ENCODE data around the gene EYS. TPM values are rescaled to one million over a fixed set of nuclear protein-coding genes. Genes with fewer than 3 reads are reported as not detected.

Gene EYS
- total RNA-seq, 3 donors from 2014 or later, result 1.3 to 2.9 TPM; not detected in 1

DNA sequence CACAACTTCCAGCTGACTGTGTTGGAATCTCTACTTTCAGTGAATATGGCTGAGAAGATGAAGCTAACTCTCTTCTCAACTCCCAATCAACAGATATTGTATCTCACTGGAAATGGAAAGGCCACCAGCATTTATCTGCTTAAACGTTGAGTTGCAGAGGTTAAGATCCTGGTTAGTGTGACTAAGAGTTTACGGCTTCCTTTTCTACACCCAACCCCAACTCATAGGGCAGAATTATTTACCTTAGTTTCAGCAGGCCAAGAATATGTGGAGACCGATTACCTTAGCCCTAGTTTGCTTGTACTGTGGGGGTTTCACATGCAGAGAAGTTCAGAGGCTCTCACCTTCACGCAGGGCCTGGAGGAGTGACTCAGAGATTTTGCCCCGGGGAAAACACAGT lies 1026.6 kb downstream of the EYS start:
- no peaks in the 10 kb centered on the region for H3K4me1 ChIP-seq
- H3K27me3 ChIP-seq, result no peaks in the 10 kb centered on the region
- no peak overlapping the region for H3K4me3 ChIP-seq
- H3K36me3 ChIP-seq, result no peaks in the 10 kb centered on the region
- H3K9me3 ChIP-seq, result no peaks in the 10 kb centered on the region
- no peak overlapping the region for H3K27ac ChIP-seq
- intact Hi-C loops (cut with DNase I; ENCODE audit: low total_unique reads), result no loop called here
- no peak for DNase-seq (ENCODE audit: low spot score in 2 of 2)
- no peak for TF ChIP-seq POLR2A (IDR thresholded peaks at IDR 0.05)
- TF ChIP-seq, protein P1, sequence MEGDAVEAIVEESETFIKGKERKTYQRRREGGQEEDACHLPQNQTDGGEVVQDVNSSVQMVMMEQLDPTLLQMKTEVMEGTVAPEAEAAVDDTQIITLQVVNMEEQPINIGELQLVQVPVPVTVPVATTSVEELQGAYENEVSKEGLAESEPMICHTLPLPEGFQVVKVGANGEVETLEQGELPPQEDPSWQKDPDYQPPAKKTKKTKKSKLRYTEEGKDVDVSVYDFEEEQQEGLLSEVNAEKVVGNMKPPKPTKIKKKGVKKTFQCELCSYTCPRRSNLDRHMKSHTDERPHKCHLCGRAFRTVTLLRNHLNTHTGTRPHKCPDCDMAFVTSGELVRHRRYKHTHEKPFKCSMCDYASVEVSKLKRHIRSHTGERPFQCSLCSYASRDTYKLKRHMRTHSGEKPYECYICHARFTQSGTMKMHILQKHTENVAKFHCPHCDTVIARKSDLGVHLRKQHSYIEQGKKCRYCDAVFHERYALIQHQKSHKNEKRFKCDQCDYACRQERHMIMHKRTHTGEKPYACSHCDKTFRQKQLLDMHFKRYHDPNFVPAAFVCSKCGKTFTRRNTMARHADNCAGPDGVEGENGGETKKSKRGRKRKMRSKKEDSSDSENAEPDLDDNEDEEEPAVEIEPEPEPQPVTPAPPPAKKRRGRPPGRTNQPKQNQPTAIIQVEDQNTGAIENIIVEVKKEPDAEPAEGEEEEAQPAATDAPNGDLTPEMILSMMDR (IDR thresholded peaks at IDR 0.05), result no peak
- no peak for TF ChIP-seq POLR2AphosphoS5 (IDR thresholded peaks at IDR 0.05)

DNA sequence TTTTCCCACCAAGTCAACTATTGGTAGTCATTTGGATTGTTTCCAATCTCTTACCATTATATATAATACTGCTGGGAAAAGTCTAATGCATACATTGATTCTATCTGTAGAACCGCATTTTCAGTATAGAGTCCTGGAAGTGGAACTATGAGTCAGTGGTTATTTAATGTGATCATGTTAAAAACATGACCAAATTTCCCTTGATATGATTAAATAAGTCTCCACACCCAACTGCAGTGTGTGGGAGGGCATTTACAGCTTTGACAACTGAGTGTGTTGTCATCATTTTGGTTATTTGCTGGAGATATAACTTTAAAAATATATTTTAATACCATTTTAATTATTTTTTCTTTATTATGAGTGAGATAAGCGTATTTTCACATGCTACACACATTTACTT lies 1027.6 kb downstream of the EYS start:
- intact Hi-C loops (cut with DNase I; ENCODE audit: low total_unique reads), result no loop called here
- no peak for DNase-seq (ENCODE audit: low spot score in 2 of 2)
- no peak for TF ChIP-seq POLR2A (IDR thresholded peaks at IDR 0.05)
- TF ChIP-seq POLR2AphosphoS5 (IDR thresholded peaks at IDR 0.05), result no peak
- TF ChIP-seq, protein P1 (IDR thresholded peaks at IDR 0.05), result no peak

DNA sequence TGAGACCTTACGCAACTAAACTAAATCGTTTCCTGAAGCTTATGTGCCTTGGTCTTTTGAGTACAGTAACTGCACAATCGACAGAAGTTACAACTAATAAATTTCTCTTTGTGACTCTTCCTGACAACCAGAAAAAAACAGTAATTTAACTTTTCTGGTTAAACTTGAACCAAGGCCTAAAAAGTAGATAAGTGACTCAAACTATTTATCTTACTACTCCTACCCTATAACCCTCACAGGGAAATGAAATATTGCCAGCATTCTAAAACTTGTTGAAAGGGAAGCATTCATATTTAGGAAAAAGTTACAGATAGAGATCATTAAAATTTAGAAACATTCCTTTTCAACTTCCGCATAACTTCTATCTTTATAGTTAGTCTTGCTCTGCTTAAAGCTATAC lies 1034.4 kb downstream of the EYS start:
- intact Hi-C loops (cut with DNase I; ENCODE audit: low total_unique reads), result loop anchor here (5.0 kb wide), 1 partner anchor 300 kb away; no protein-coding TSS in a partner anchor
- Histone ChIP-seq H3K4me3 (no peak overlapping the region), H3K27me3 (no peaks in the 10 kb centered on the region), H3K36me3 (no peaks in the 10 kb centered on the region), H3K9me3 (no peaks in the 10 kb centered on the region), H3K27ac (no peak overlapping the region), H3K4me1 (no peaks in the 10 kb centered on the region)
- DNase-seq (ENCODE audit: low spot score in 2 of 2), result no peak
- TF ChIP-seq POLR2A (IDR thresholded peaks at IDR 0.05), result no peak
- TF ChIP-seq POLR2AphosphoS5 (IDR thresholded peaks at IDR 0.05), result no peak

More for the DNA sequence above, 1027.6 kb downstream of the EYS start:
- no peaks in the 10 kb centered on the region for H3K4me1 ChIP-seq
- H3K27ac ChIP-seq, result no peak overlapping the region
- H3K36me3 ChIP-seq, result no peaks in the 10 kb centered on the region
- no peaks in the 10 kb centered on the region for H3K9me3 ChIP-seq
- H3K4me3 ChIP-seq, result no peak overlapping the region
- H3K27me3 ChIP-seq, result no peaks in the 10 kb centered on the region

DNA sequence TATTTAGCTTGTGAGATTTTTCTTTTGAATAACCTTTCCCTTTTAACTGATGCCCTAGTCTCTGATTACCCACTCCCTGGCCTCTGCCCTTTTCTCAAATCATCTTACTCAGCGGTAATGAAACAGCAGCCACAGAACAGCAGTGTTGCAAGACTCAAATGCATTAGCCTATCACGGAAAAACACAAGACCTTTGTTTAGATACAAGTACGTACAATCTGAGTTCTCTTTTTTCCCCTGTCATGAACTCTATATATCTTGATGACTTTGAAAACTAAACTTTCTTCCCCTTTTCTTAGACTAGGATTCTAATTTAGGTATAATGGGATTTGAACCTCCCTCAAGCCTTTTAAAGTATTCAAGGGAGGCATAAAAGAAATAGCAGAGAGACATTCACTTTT lies 1034.9 kb downstream of the EYS start:
- DNase-seq (ENCODE audit: low spot score in 2 of 2), result no peak
- Histone ChIP-seq H3K4me3 (no peak overlapping the region), H3K27me3 (no peaks in the 10 kb centered on the region), H3K9me3 (no peaks in the 10 kb centered on the region), H3K36me3 (no peaks in the 10 kb centered on the region), H3K4me1 (no peaks in the 10 kb centered on the region), H3K27ac (no peak overlapping the region)
- intact Hi-C loops (cut with DNase I; ENCODE audit: low total_unique reads), result loop anchor here (5.0 kb wide), 1 partner anchor 300 kb away; no protein-coding TSS in a partner anchor
- no peak for TF ChIP-seq POLR2AphosphoS5 (IDR thresholded peaks at IDR 0.05)
- TF ChIP-seq POLR2A (IDR thresholded peaks at IDR 0.05), result no peak
- TF ChIP-seq, protein P1 (IDR thresholded peaks at IDR 0.05), result no peak

DNA sequence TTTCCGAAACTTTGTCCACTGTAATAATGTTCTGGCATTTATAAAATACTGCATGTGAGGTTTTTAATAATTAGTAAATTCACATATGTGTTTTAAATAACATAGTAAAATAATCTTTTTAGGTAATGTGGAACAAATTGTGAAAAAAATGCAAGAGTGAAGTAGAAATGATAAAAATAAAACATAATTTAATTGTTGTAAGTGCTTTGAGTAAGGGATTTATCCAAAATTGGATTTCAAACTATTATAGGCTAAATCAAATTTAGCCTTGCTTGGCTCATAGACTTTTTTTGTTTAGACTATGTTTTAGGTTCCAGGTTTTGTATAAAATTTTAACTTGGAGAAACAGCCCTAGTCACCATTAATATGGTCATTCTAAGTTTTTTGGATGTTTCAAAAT lies 1041.9 kb downstream of the EYS start:
- intact Hi-C loops (cut with DNase I; ENCODE audit: low total_unique reads), result no loop called here
- H3K36me3 ChIP-seq, result no peaks in the 10 kb centered on the region
- no peak overlapping the region for H3K27ac ChIP-seq
- no peaks in the 10 kb centered on the region for H3K9me3 ChIP-seq
- no peak for DNase-seq (ENCODE audit: low spot score in 2 of 2)
- H3K4me3 ChIP-seq, result no peak overlapping the region
- no peaks in the 10 kb centered on the region for H3K4me1 ChIP-seq
- no peak for TF ChIP-seq POLR2AphosphoS5 (IDR thresholded peaks at IDR 0.05)
- TF ChIP-seq, protein P1 (IDR thresholded peaks at IDR 0.05), result no peak
- no peak for TF ChIP-seq POLR2A (IDR thresholded peaks at IDR 0.05)
- no peaks in the 10 kb centered on the region for H3K27me3 ChIP-seq

DNA sequence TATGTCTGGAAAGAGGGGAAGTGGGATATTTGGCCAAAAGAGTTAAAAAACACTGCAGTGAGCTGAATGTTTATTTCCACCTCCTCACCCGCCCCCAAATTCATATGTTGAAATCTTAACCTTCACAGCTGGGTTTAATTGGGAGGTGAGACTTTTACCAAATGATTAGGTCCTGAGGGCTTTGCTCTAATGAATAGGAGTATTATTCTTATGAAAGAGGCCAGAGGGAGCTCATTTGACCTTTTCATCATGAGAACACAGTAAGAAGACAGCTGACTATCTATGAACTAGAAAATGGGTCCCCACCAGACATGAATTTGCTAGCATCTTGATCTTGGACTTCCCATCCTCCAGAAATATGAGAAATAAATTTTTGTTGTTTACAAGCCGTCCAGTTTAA lies 1042.5 kb downstream of the EYS start:
- H3K9me3 ChIP-seq, result no peaks in the 10 kb centered on the region
- intact Hi-C loops (cut with DNase I; ENCODE audit: low total_unique reads), result no loop called here
- no peak overlapping the region for H3K27ac ChIP-seq
- TF ChIP-seq POLR2AphosphoS5 (IDR thresholded peaks at IDR 0.05), result no peak
- TF ChIP-seq, protein P1 (IDR thresholded peaks at IDR 0.05), result no peak
- no peaks in the 10 kb centered on the region for H3K27me3 ChIP-seq
- DNase-seq (ENCODE audit: low spot score in 2 of 2), result no peak
- H3K4me1 ChIP-seq, result no peaks in the 10 kb centered on the region
- no peak overlapping the region for H3K4me3 ChIP-seq
- H3K36me3 ChIP-seq, result no peaks in the 10 kb centered on the region

Data from breast epithelium (tissue), 4 donors.